HG03439 (cell line): ENCODE measurements around the gene PLCB2.

Source experiments
- ATAC-seq: cut with Tn5 transposase; IDR thresholded peaks from one replicate; pipeline ENCODE4 v1.9.1; 2021; ENCODE audit warnings: mild to moderate bottlenecking, moderate library complexity; ENCODE audit not compliant: unreplicated experiment

The PLCB2 gene

GRCh38 chr15:40287968-40288367 lies 19.8 kb downstream of the PLCB2 start:
- no peak for ATAC-seq

DNA sequence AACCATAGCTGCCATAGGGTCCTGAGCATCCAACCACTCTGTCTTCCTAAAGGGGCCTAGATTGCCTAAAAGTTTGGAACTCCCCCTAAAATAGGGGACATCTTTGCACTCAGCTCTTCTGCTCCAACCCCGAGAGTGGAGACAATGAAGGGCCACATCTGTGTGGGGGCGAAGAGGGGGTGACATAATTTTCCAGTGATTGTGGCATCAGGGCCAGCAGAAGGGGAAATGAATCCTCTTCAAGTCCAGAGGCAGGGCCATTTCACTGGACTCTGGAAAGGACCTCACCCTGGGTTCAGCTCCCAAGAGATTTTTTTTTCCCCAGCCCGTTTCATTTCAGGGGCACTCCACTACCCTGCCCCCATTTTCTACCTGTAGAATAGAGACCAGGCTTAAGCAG lies 20.2 kb downstream of the PLCB2 start:
- no peak for ATAC-seq

- ATAC-seq, result no peak
Measured at GRCh38 chr15:40286794-40287193, 20.9 kb downstream of the PLCB2 start.

- ATAC-seq, result no peak
Measured at GRCh38 chr15:40286061-40286532, 21.6 kb downstream of the PLCB2 start.

GRCh38 chr15:40285554-40286011 lies 22.2 kb downstream of the PLCB2 start:
- no peak for ATAC-seq

GRCh38 chr15:40285151-40285550 lies 22.6 kb downstream of the PLCB2 start:
- no peak for ATAC-seq

DNA sequence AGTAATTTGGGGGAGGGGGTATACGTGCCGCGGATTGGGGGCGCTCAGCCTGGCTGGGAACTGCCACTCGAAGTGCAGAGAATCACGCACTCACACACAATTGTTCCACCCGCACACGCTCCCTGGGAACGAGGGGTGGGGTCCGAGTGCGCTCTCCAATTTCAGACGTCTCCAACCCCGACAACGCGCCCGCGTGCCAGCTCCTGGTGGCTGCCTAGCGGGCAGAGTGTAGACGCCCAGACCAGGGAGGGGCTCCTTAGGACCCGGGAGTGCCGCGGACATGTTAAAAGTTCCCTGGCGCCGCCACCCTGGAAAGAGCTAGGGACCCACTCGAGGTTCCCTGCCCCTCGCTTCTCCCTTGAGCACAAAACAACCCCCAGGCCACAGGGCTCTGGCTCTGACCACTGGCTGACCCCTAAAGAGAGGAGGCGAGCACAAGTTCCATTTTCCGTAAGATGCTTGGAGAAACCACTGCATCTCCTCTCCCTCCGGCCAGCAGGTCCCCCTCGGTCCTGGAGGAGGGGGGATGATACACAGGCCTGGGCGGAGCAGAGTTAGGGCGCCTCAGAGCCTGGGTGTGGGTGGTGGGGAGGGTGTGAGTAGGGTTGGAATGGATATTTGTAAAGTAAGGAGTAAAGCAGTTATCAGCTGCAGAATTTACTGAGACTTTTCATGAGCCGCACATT lies 24.0 kb downstream of the PLCB2 start:
- ATAC-seq, result no peak

DNA sequence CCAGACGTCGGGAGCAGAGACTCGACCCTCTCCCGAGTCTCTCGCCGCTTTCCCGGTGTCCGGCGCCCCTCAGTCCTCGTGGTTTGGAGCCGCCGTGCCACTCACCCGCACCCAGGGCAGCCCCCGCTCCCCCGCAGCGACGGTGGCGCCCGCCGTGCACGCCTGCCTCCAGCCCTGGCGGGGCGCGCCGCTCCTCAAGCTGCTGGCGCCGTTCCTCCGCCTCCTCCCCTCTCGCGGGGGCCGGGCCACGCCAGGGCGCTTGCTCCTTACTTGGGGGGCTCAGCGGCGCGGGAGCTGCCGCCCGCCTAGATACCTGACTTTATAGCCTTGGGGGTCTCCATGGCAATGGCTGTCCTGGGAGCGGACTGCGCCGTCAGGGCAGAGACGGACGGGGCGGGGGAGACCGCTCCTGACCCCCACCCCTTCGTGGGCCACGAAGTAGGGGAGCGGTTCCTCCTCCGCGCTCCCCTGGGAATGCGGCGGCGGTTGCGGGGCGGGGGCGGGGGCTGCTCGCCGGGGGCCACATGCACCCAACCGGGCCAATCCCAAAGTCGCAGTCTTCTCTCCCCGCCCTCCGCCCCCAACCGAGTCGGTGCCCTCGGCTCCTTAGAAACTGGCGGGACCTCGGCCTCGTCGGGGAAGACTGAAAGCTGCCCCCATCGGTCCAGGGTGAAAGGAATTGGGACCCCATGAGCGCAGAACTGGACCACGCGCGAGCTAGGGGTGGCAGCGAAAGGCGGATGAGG lies 24.7 kb downstream of the PLCB2 start, which contains the start of gene ANKRD63:
Gene ANKRD63, minus strand, starts transcription at position 196 of the 746 bp plus-strand sequence. CDS start 478 bp downstream, outside the sequence.
- no peak for ATAC-seq

GRCh38 chr15:40282147-40282868 lies 25.4 kb downstream of the PLCB2 start:
- ATAC-seq, result no peak

GRCh38 chr15:40281801-40282146 lies 26.0 kb downstream of the PLCB2 start:
- no peak for ATAC-seq

- ATAC-seq, result no peak
Measured at GRCh38 chr15:40281057-40281800, 26.5 kb downstream of the PLCB2 start.

- no peak for ATAC-seq
Measured at GRCh38 chr15:40280260-40281056, 27.3 kb downstream of the PLCB2 start.

- no peak for ATAC-seq
Measured at GRCh38 chr15:40279437-40280141, 28.1 kb downstream of the PLCB2 start.

- ATAC-seq, result no peak
Measured at GRCh38 chr15:40278026-40278425, 29.7 kb downstream of the PLCB2 start.

GRCh38 chr15:40277471-40277870 lies 30.3 kb downstream of the PLCB2 start:
- no peak for ATAC-seq

- no peak for ATAC-seq
Measured at GRCh38 chr15:40276927-40277326, 30.8 kb downstream of the PLCB2 start.

GRCh38 chr15:40275954-40276353 lies 31.8 kb downstream of the PLCB2 start:
- no peak for ATAC-seq

- ATAC-seq, result no peak
Measured at GRCh38 chr15:40275523-40275922, 32.2 kb downstream of the PLCB2 start.
